WTC11 (cell line): ENCODE results near the gene KIAA2012. TPM values are rescaled to one million over a fixed set of nuclear protein-coding genes. Genes with fewer than 3 reads are reported as not detected.
A peak's percentile ranks its signal among the peaks of the same experiment; 100 is the strongest.

ENCODE experiments used
- ATAC-seq: fragments of 200-7000 bp; cut with Tn5 transposase; 2 replicates; pipeline ENCODE4 v1.10.0; 2021; ENCODE audit warnings: mild to moderate bottlenecking, moderate library complexity
- CTCF ChIA-PET: fragments of 300-600 bp; sonication (Branson Sonifier 250); formaldehyde crosslinking; loops from one replicate; lab custom pipeline; 2021; ENCODE audit warnings: antibody characterized with exemption; lab: Charles Lee
- POLR2A ChIA-PET: fragments of 350-600 bp; sonication (Branson Sonifier 250); formaldehyde crosslinking; loops from one replicate; lab custom pipeline; 2021; ENCODE audit warnings: antibody characterized with exemption; lab: Charles Lee
- DNase-seq: peaks from one replicate; pipeline ENCODE4 v3.0.0; 2021; ENCODE audit warnings: low spot score
- H3K27ac Mint-ChIP-seq: 2 replicates; pipeline ENCODE4 v1.8.0; 2021; ENCODE audit warnings: mixed read lengths
- H3K27me3 Mint-ChIP-seq: 2 replicates; pipeline ENCODE4 v1.8.0; 2021; ENCODE audit warnings: low read depth, mild to moderate bottlenecking, moderate library complexity, mixed read lengths
- H3K36me3 Mint-ChIP-seq: 2 replicates; pipeline ENCODE4 v1.8.0; 2021; ENCODE audit warnings: mixed read lengths
- H3K4me1 Mint-ChIP-seq: 2 replicates; pipeline ENCODE4 v1.8.0; 2022; ENCODE audit warnings: mixed read lengths
- H3K4me3 Mint-ChIP-seq: 2 replicates; pipeline ENCODE4 v1.8.0; 2021; ENCODE audit warnings: mild to moderate bottlenecking, moderate library complexity, mixed read lengths
- H3K9me3 Mint-ChIP-seq: 2 replicates; pipeline ENCODE4 v1.8.0; 2021; ENCODE audit warnings: mixed read lengths
- ATF3 ChIP-seq: sonication (generic); formaldehyde crosslinking; conservative IDR thresholded peaks from 2 replicates; pipeline ENCODE4 v1.8.1; 2022; ENCODE audit warnings: mild to moderate bottlenecking, missing genetic modification reagents
- CDX4 ChIP-seq: fragments of 250-450 bp; sonication (Bioruptor Pico); IDR thresholded peaks from 2 replicates; pipeline ENCODE4 v1.9.0; 2021; ENCODE audit warnings: moderate library complexity, mild to moderate bottlenecking, inconsistent platforms, borderline replicate concordance
- GTF2I ChIP-seq: fragments of 250-450 bp; sonication (Bioruptor Pico); conservative IDR thresholded peaks from 2 replicates; pipeline ENCODE4 v1.4.0; 2021; ENCODE audit warnings: mild to moderate bottlenecking
- HMGXB4 ChIP-seq: sonication (generic); formaldehyde crosslinking; IDR thresholded peaks from 2 replicates; pipeline ENCODE4 v1.8.1; 2023; ENCODE audit warnings: mild to moderate bottlenecking, moderate library complexity, missing genetic modification reagents
- IRF2 ChIP-seq: sonication (generic); formaldehyde crosslinking; IDR thresholded peaks from 2 replicates; pipeline ENCODE4 v1.8.0; 2022; ENCODE audit warnings: low read depth, missing genetic modification reagents, borderline replicate concordance
- JAZF1 ChIP-seq: fragments of 250-450 bp; sonication (Bioruptor Pico); IDR thresholded peaks from 2 replicates; pipeline ENCODE4 v1.9.0; 2021; ENCODE audit warnings: moderate library complexity, mild to moderate bottlenecking, inconsistent platforms
- JUN ChIP-seq: sonication (generic); formaldehyde crosslinking; IDR thresholded peaks from 2 replicates; pipeline ENCODE4 v1.8.0; 2023; ENCODE audit warnings: mild to moderate bottlenecking, missing genetic modification reagents
- MXD4 ChIP-seq: fragments of 250-450 bp; sonication (Bioruptor Pico); IDR thresholded peaks from 2 replicates; pipeline ENCODE4 v1.8.0; 2021; ENCODE audit warnings: mild to moderate bottlenecking, moderate library complexity, borderline replicate concordance
- NFATC4 ChIP-seq: fragments of 250-450 bp; sonication (Bioruptor Pico); IDR thresholded peaks from 2 replicates; pipeline ENCODE4 v1.9.0; 2021; ENCODE audit warnings: mild to moderate bottlenecking
- NFYB ChIP-seq: sonication (generic); formaldehyde crosslinking; conservative IDR thresholded peaks from 2 replicates; pipeline ENCODE4 v1.8.0; 2022; ENCODE audit warnings: low read depth, missing genetic modification reagents
- NR1H2 ChIP-seq: sonication (generic); formaldehyde crosslinking; IDR thresholded peaks from 2 replicates; pipeline ENCODE4 v1.9.0; 2021; ENCODE audit warnings: mild to moderate bottlenecking, moderate library complexity, missing genetic modification reagents
- PRDM15 ChIP-seq: sonication (generic); formaldehyde crosslinking; IDR thresholded peaks from 2 replicates; pipeline ENCODE4 v1.8.0; 2022; ENCODE audit warnings: missing genetic modification reagents
- SP1 ChIP-seq: sonication (generic); formaldehyde crosslinking; conservative IDR thresholded peaks from 2 replicates; pipeline ENCODE4 v1.8.1; 2022; ENCODE audit warnings: missing genetic modification reagents
- TEAD1 ChIP-seq: sonication (generic); formaldehyde crosslinking; IDR thresholded peaks from 2 replicates; pipeline ENCODE4 v1.8.0; 2022; ENCODE audit warnings: mild to moderate bottlenecking, missing genetic modification reagents
- TP53 ChIP-seq: sonication (generic); formaldehyde crosslinking; IDR thresholded peaks from 2 replicates; pipeline ENCODE4 v1.8.1; 2023; ENCODE audit warnings: mild to moderate bottlenecking, missing genetic modification reagents
- ZBTB21 ChIP-seq: sonication (generic); formaldehyde crosslinking; IDR thresholded peaks from 2 replicates; pipeline ENCODE4 v1.8.1; 2023; ENCODE audit warnings: mild to moderate bottlenecking, missing genetic modification reagents, borderline replicate concordance
- ZNF263 ChIP-seq: sonication (generic); formaldehyde crosslinking; IDR thresholded peaks from 2 replicates; pipeline ENCODE4 v1.8.1; 2022; ENCODE audit warnings: low read depth, mild to moderate bottlenecking, moderate library complexity, missing genetic modification reagents
- ZNF396 ChIP-seq: fragments of 250-450 bp; sonication (Bioruptor Pico); IDR thresholded peaks from 2 replicates; pipeline ENCODE4 v1.8.0; 2021; ENCODE audit warnings: mild to moderate bottlenecking, moderate library complexity, borderline replicate concordance
- ZSCAN18 ChIP-seq: fragments of 250-450 bp; sonication (Bioruptor Pico); IDR thresholded peaks from 2 replicates; pipeline ENCODE4 v2.1.2; 2022; ENCODE audit warnings: mild to moderate bottlenecking, moderate library complexity
- total RNA-seq: library from RNA; stranded (reverse); gene quantifications from 3 replicates; pipeline ENCODE4 v1.2.3, GENCODE V29; 2021
- TF ChIP-seq, protein P1 (sequence below): sonication (generic); formaldehyde crosslinking; IDR thresholded peaks from 2 replicates; pipeline ENCODE4 v1.8.1; 2023; ENCODE audit warnings: mild to moderate bottlenecking, missing genetic modification reagents
- TF ChIP-seq, protein P2 (sequence below): sonication (generic); formaldehyde crosslinking; conservative IDR thresholded peaks from 2 replicates; pipeline ENCODE4 v1.8.1; 2023; ENCODE audit warnings: mild to moderate bottlenecking, low read depth, missing genetic modification reagents, moderate library complexity

KIAA2012 gene
- total RNA-seq, 1 experiment from 2014 or later, result not detected

GRCh38 chr2:202193305-202193704, 120.2 kb downstream of the KIAA2012 start:
- ChIA-PET CTCF (no interaction called here), POLR2A (no interaction called here)
- TF ChIP-seq MXD4 (CRISPR knock-in tag), result no peak
- no peak for TF ChIP-seq CDX4 (CRISPR knock-in tag)
- no peak for TF ChIP-seq PRDM15 (CRISPR knock-in tag)
- TF ChIP-seq, protein P1, sequence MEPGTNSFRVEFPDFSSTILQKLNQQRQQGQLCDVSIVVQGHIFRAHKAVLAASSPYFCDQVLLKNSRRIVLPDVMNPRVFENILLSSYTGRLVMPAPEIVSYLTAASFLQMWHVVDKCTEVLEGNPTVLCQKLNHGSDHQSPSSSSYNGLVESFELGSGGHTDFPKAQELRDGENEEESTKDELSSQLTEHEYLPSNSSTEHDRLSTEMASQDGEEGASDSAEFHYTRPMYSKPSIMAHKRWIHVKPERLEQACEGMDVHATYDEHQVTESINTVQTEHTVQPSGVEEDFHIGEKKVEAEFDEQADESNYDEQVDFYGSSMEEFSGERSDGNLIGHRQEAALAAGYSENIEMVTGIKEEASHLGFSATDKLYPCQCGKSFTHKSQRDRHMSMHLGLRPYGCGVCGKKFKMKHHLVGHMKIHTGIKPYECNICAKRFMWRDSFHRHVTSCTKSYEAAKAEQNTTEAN (CRISPR knock-in tag), result no peak
- no peak for TF ChIP-seq JAZF1 (CRISPR knock-in tag)
- no peak for TF ChIP-seq TP53 (CRISPR knock-in tag)
- no peak for TF ChIP-seq GTF2I (CRISPR knock-in tag)
- TF ChIP-seq ZBTB21 (CRISPR knock-in tag), result no peak
- no peak for TF ChIP-seq NFATC4 (CRISPR knock-in tag)
- no peak for TF ChIP-seq HMGXB4 (CRISPR knock-in tag)
- no peak for TF ChIP-seq IRF2
- no peak for TF ChIP-seq JUN
- TF ChIP-seq SP1 (CRISPR knock-in tag), result no peak
- H3K9me3 Mint-ChIP-seq, result no peaks in the 10 kb centered on the region
- no peaks in the 10 kb centered on the region for H3K36me3 Mint-ChIP-seq
- H3K4me3 Mint-ChIP-seq, result no peak overlapping the region
- H3K27me3 Mint-ChIP-seq, result no peaks in the 10 kb centered on the region
- peaks cover 9% of the 10 kb centered on the region for H3K4me1 Mint-ChIP-seq
- no peak for DNase-seq
- no peak overlapping the region for H3K27ac Mint-ChIP-seq
- no peak for ATAC-seq

GRCh38 chr2:202193881-202194353, 120.9 kb downstream of the KIAA2012 start:
- POLR2A ChIA-PET, result no interaction called here
- H3K4me3 Mint-ChIP-seq, result no peak overlapping the region
- H3K27me3 Mint-ChIP-seq, result no peaks in the 10 kb centered on the region
- H3K27ac Mint-ChIP-seq, result peak overlapping the region; percentile 34
- CTCF ChIA-PET, result no interaction called here
- DNase-seq (no peak), ATAC-seq (peak; percentile 44; the same call in 1 of the 2 replicates)
- peaks cover 9% of the 10 kb centered on the region for H3K4me1 Mint-ChIP-seq
- H3K36me3 Mint-ChIP-seq, result no peaks in the 10 kb centered on the region
- H3K9me3 Mint-ChIP-seq, result no peaks in the 10 kb centered on the region
- TF ChIP-seq TEAD1 (CRISPR knock-in tag) (no peak), ZSCAN18 (no peak), NR1H2 (CRISPR knock-in tag) (no peak), ATF3 (CRISPR knock-in tag) (no peak), ZNF396 (CRISPR knock-in tag) (no peak), ZNF263 (CRISPR knock-in tag) (no peak), NFYB (CRISPR knock-in tag) (no peak)
- TF ChIP-seq, protein P2, sequence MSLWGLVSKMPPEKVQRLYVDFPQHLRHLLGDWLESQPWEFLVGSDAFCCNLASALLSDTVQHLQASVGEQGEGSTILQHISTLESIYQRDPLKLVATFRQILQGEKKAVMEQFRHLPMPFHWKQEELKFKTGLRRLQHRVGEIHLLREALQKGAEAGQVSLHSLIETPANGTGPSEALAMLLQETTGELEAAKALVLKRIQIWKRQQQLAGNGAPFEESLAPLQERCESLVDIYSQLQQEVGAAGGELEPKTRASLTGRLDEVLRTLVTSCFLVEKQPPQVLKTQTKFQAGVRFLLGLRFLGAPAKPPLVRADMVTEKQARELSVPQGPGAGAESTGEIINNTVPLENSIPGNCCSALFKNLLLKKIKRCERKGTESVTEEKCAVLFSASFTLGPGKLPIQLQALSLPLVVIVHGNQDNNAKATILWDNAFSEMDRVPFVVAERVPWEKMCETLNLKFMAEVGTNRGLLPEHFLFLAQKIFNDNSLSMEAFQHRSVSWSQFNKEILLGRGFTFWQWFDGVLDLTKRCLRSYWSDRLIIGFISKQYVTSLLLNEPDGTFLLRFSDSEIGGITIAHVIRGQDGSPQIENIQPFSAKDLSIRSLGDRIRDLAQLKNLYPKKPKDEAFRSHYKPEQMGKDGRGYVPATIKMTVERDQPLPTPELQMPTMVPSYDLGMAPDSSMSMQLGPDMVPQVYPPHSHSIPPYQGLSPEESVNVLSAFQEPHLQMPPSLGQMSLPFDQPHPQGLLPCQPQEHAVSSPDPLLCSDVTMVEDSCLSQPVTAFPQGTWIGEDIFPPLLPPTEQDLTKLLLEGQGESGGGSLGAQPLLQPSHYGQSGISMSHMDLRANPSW (CRISPR knock-in tag), result no peak
